ENCODE results near the gene PDGFB.

DNA sequence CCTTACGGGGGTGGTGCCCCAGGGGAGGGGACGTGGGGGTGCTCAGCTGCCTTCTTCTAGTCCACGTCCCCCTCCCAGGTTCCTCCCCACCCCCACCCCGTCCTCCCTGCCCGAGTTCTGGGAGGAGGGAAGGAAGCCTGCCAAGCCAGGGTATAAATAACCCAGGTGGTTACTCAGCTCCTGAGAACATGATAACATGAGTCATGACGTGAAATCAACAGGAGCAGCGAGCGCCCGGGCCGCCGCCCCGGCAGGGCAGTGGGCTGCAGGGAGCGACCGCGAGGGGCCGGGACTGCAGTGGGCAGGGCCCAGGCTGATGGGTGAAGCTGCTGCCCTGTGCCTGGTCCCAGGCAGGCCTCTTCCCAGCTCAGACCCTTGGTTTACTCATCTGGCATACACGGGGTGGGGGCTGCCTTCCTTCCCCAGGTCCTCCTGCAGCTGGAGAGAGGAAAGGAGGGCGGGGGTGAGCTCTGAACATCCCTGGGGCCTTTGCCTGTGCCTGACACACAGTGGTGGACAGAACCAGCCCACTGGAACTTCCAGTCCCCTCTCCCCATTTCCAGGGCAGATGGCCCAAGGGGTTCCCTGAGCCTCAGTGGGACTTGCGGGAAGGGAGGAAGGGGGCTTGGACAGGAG is 8.8 kb upstream of the PDGFB start:
- TF ChIP-seq CTCF (conservative IDR thresholded peaks at IDR 0.05) (no peak), EZH2 (IDR thresholded peaks at IDR 0.05; ENCODE audit: low read depth) (no peak)
